HepG2 (cell line): Measurements from ENCODE around the gene ABCC3. TPM values are rescaled to one million over a fixed set of nuclear protein-coding genes. Genes with fewer than 3 reads are reported as not detected.

ENCODE experiments used
- ATAC-seq: fragments of 200-7000 bp; cut with Tn5 transposase; 3 replicates; pipeline ENCODE4 v1.9.1; 2020; ENCODE audit warnings: mild to moderate bottlenecking, moderate library complexity
- BruUV-seq: library from RNA; stranded (reverse); fragments of 400-500 nt; replicated peaks from 2 replicates; lab custom pipeline; 2021; lab: Mats Ljungman, UMichigan
- CTCF ChIA-PET: fragments of 300-600 bp; formaldehyde crosslinking; extraction: SDS; loops from one replicate; lab custom pipeline; 2021; ENCODE audit warnings: low total read pairs, inconsistent platforms, low intra/inter-chr PET ratio; lab: Yijun Ruan, JAX
- POLR2A ChIA-PET: fragments of 350-600 bp; sonication (Branson Sonifier 250); formaldehyde crosslinking; loops from one replicate; lab custom pipeline; 2020; ENCODE audit warnings: antibody characterized with exemption, inconsistent platforms; lab: Yijun Ruan, JAX
- DNase-seq: peaks from one replicate; pipeline ENCODE4 v3.0.0-alpha.2; 2015; ENCODE audit warnings: low spot score
- FAIRE-seq: peaks from 3 replicates; lab custom pipeline; 2011; peaks lifted over from hg19 to GRCh38; lab: Jason Lieb, UNC
- H2AFZ ChIP-seq: one replicate; pipeline ENCODE4 v1.6.1; 2011; ENCODE audit warnings: low read length, inconsistent platforms
- H3K27ac ChIP-seq: fragments of 300-600 bp; 3 replicates; pipeline ENCODE4 v1.8.0; 2011; ENCODE audit warnings: mixed run types, mild to moderate bottlenecking, mixed read lengths, low read length, inconsistent platforms; ENCODE audit not compliant: insufficient read depth; ENCODE audit errors: extremely low read length
- H3K27me3 ChIP-seq, 2 experiments: fragments of 200-600 bp in 1 of 2; 2 replicates in 1 of 2; 3 replicates in 1 of 2; pipeline versions ENCODE4 v1.6.0 to v1.8.0; 2011; ENCODE audit warnings: low read length in 2 of 2, mild to moderate bottlenecking in 2 of 2, moderate library complexity in 2 of 2, inconsistent platforms in 1 of 2; ENCODE audit not compliant: insufficient read depth in 2 of 2, control insufficient read depth in 1 of 2
- H3K36me3 ChIP-seq, 2 experiments: fragments of 200-600 bp in 1 of 2; replicated peaks in 1 of 2; 2 replicates in 1 of 2; 3 replicates in 1 of 2; pipeline versions ENCODE4 v1.5.1 to v1.8.0; 2011; ENCODE audit warnings: low read length in 2 of 2, inconsistent platforms in 1 of 2; ENCODE audit not compliant: insufficient read depth in 2 of 2, control insufficient read depth in 1 of 2
- H3K4me1 ChIP-seq: 2 replicates; pipeline ENCODE4 v1.5.1; 2012; ENCODE audit warnings: low read length, inconsistent platforms; ENCODE audit not compliant: insufficient read depth
- H3K4me2 ChIP-seq: 2 replicates; pipeline ENCODE4 v1.6.0; 2011; ENCODE audit warnings: low read depth, low read length, inconsistent platforms
- H3K4me3 ChIP-seq, 3 experiments: fragments of 200-600 bp in 1 of 3; sonication (generic), shearing (Covaris generic) in 1 of 3; replicated peaks in 1 of 3; 2 replicates each; pipeline ENCODE4 v1.5.1; 2011 to 2016; ENCODE audit warnings: low read length in 3 of 3, inconsistent platforms in 2 of 3, low read depth in 2 of 3, mild to moderate bottlenecking in 2 of 3, control low read depth in 1 of 3, mixed read lengths in 1 of 3; ENCODE audit not compliant: insufficient read depth in 1 of 3
- H3K79me2 ChIP-seq: one replicate; pipeline ENCODE4 v1.6.1; 2011; ENCODE audit warnings: low read length, inconsistent platforms; ENCODE audit not compliant: insufficient read depth
- H3K9ac ChIP-seq: 2 replicates; pipeline ENCODE4 v1.6.0; 2011; ENCODE audit warnings: mild to moderate bottlenecking, low read depth, low read length, inconsistent platforms; ENCODE audit not compliant: insufficient read depth
- H3K9me3 ChIP-seq: 2 replicates; pipeline ENCODE4 v1.5.1; 2012; ENCODE audit warnings: mild to moderate bottlenecking, low read length
- H4K20me1 ChIP-seq: 2 replicates; pipeline ENCODE4 v1.6.0; 2011; ENCODE audit warnings: inconsistent platforms, mild to moderate bottlenecking, low read length, moderate library complexity; ENCODE audit not compliant: insufficient read depth
- CCAR2 ChIP-seq: fragments of 200-400 bp; formaldehyde crosslinking; optimal IDR thresholded peaks from 2 replicates; pipeline ENCODE3; 2018; ENCODE audit warnings: low read depth, mild to moderate bottlenecking, low read length, moderate library complexity
- CENPBD1 ChIP-seq: sonication (generic); formaldehyde crosslinking; IDR thresholded peaks from 2 replicates; pipeline ENCODE4 v1.8.0; 2022; ENCODE audit warnings: missing genetic modification reagents, low read depth, mild to moderate bottlenecking, borderline replicate concordance
- HBP1 ChIP-seq: IDR thresholded peaks from 2 replicates; pipeline ENCODE4 v1.6.1; 2016; ENCODE audit warnings: low read depth, control low read depth
- IRF1 ChIP-seq: sonication (generic); formaldehyde crosslinking; IDR thresholded peaks from 2 replicates; pipeline ENCODE4 v1.4.0; 2020; ENCODE audit warnings: low read depth, mild to moderate bottlenecking, missing genetic modification reagents
- IRF2 ChIP-seq: IDR thresholded peaks from 2 replicates; pipeline ENCODE4 v1.6.1; 2018; ENCODE audit warnings: missing genetic modification reagents, missing compliant biosample characterization
- JUN ChIP-seq: sonication (generic); formaldehyde crosslinking; IDR thresholded peaks from 2 replicates; pipeline ENCODE4 v1.4.0; 2020; ENCODE audit warnings: mild to moderate bottlenecking, missing genetic modification reagents
- MLLT10 ChIP-seq: sonication (generic); formaldehyde crosslinking; IDR thresholded peaks from 2 replicates; pipeline ENCODE4 v1.4.0; 2020; ENCODE audit warnings: missing genetic modification reagents
- PBX3 ChIP-seq: sonication (generic); formaldehyde crosslinking; IDR thresholded peaks from 2 replicates; pipeline ENCODE4 v1.8.1; 2023; ENCODE audit warnings: missing genetic modification reagents, inconsistent platforms, borderline replicate concordance
- SCMH1 ChIP-seq: sonication (generic); formaldehyde crosslinking; IDR thresholded peaks from 2 replicates; pipeline ENCODE4 v1.9.0; 2021; ENCODE audit warnings: missing genetic modification reagents, mild to moderate bottlenecking, borderline replicate concordance
- TEAD3 ChIP-seq: optimal IDR thresholded peaks from 2 replicates; pipeline ENCODE3; 2016; ENCODE audit warnings: borderline replicate concordance
- ZBTB14 ChIP-seq: sonication (generic); formaldehyde crosslinking; IDR thresholded peaks from 2 replicates; pipeline ENCODE4 v1.4.0; 2020; ENCODE audit warnings: missing genetic modification reagents
- ZBTB2 ChIP-seq: sonication (generic); formaldehyde crosslinking; IDR thresholded peaks from 2 replicates; pipeline ENCODE4 v1.8.0; 2022; ENCODE audit warnings: low read depth, missing genetic modification reagents
- ZBTB39 ChIP-seq: sonication (generic); formaldehyde crosslinking; IDR thresholded peaks from 2 replicates; pipeline ENCODE4 v1.5.0; 2020; ENCODE audit warnings: missing genetic modification reagents
- ZNF235 ChIP-seq: sonication (generic); formaldehyde crosslinking; IDR thresholded peaks from 2 replicates; pipeline ENCODE4 v1.8.1; 2023; ENCODE audit warnings: mild to moderate bottlenecking, missing genetic modification reagents, borderline replicate concordance
- ZNF274 ChIP-seq: sonication (generic); formaldehyde crosslinking; IDR thresholded peaks from 2 replicates; pipeline ENCODE4 v1.5.1; 2020; ENCODE audit warnings: mild to moderate bottlenecking, missing genetic modification reagents
- ZNF619 ChIP-seq: sonication (generic); formaldehyde crosslinking; IDR thresholded peaks from 2 replicates; pipeline ENCODE4 v1.4.0; 2020; ENCODE audit warnings: mild to moderate bottlenecking, missing genetic modification reagents
- WGBS: methylation state at CpG from one replicate; pipeline ENCODE4 v1.1.6; 2017; ENCODE audit warnings: low lambda C conversion rate; 5-methylcytosine and 5-hydroxymethylcytosine counted together
- in situ Hi-C: cut with HindIII; loops from 2 replicates; pipeline ENCODE4 v1.10.0; 2017; ENCODE audit warnings: low pct_unique_long_range_greater_than_20kb; ENCODE audit not compliant: extremely low pct_ligation_motif_present
- intact Hi-C: fragments of 100-400 bp; cut with micrococcal nuclease; formaldehyde crosslinking; loops from one replicate; pipeline ENCODE4 v1.10.0; 2022; ENCODE audit not compliant: unreplicated experiment
- polyA plus RNA-seq, 8 experiments: library from polyadenylated mRNA; depleted of rRNA in 3 of 8; stranded (reverse) in 7 of 8; unstranded in 1 of 8; fragments of >200 nt; fragmentation: Illumina TruSeq in 4 of 8; extraction: Trizol in 4 of 8; gene quantifications; 2 replicates each; pipeline versions ENCODE4 v1.2.1 to v1.2.3, GENCODE V29; 2011 to 2016; ENCODE audit warnings: low read depth in 4 of 8, missing spikeins in 1 of 8, mixed read lengths in 1 of 8; ENCODE audit not compliant: insufficient read depth in 1 of 8
- total RNA-seq, 5 experiments: library from RNA; depleted of rRNA; stranded (reverse); fragments of >200 nt; fragmentation: Illumina TruSeq; extraction: Trizol; gene quantifications; 2 replicates each; pipeline ENCODE4 v1.2.3, GENCODE V29; 2016; ENCODE audit warnings: low read depth in 1 of 5

Gene ABCC3
- total and polyA plus RNA-seq, 2 of the 13 experiments (the other 11 are each of a cell fraction or from before 2014, with no cell fraction given): 25.2 to 50.7 TPM

GRCh38 chr17:50712641-50713040 lies 78.0 kb downstream of the ABCC3 start:
- no peaks in the 10 kb centered on the region for H4K20me1 ChIP-seq
- FAIRE-seq: no peak
- peaks cover 43% of the 10 kb centered on the region for H3K4me1 ChIP-seq
- no peak for ATAC-seq
- ChIA-PET CTCF (no interaction called here), POLR2A (no interaction called here)
- H3K4me3 ChIP-seq: no peak overlapping the region
- H3K79me2 ChIP-seq: peaks cover 9% of the 10 kb centered on the region
- H3K36me3 ChIP-seq: no peaks in the 10 kb centered on the region
- WGBS: 80% methylated on average over 9 of the region's 9 CpGs
- no peak overlapping the region for H3K27ac ChIP-seq
- intact Hi-C loops: no loop called here
- H3K9me3 ChIP-seq: no peaks in the 10 kb centered on the region
- BruUV-seq: no TSS peak
- in situ Hi-C loops: no loop called here
- no peak overlapping the region for H3K4me2 ChIP-seq
- H2AFZ ChIP-seq: no peak overlapping the region
- H3K9ac ChIP-seq: no peak overlapping the region
- TF ChIP-seq ZBTB2 (CRISPR knock-in tag) (no peak), ZNF619 (CRISPR knock-in tag) (no peak), CCAR2 (no peak), TEAD3 (no peak), IRF2 (CRISPR knock-in tag) (no peak), PBX3 (CRISPR knock-in tag) (no peak), ZBTB39 (no peak), HBP1 (CRISPR knock-in tag) (no peak), CENPBD1 (CRISPR knock-in tag) (no peak), SCMH1 (CRISPR knock-in tag) (no peak), JUN (CRISPR knock-in tag) (no peak), ZNF274 (CRISPR knock-in tag) (no peak), ZNF235 (CRISPR knock-in tag) (no peak), MLLT10 (CRISPR knock-in tag) (no peak), IRF1 (CRISPR knock-in tag) (no peak), ZBTB14 (CRISPR knock-in tag) (no peak)
- DNase-seq: no peak
- H3K27me3 ChIP-seq: no peaks in the 10 kb centered on the region; a peak in 2 of 5 replicates
